ENCODE results near the gene YPEL2. TPM values are rescaled to one million over a fixed set of nuclear protein-coding genes. Genes with fewer than 3 reads are reported as not detected.

YPEL2 gene
- total and polyA plus RNA-seq, 2 donors (not counting 3 experiments of a cell fraction or from before 2014, with no cell fraction given): 36.5 to 66.8 TPM

GRCh38 chr17:59388069-59388556 is 56.7 kb downstream of the YPEL2 start:
- peaks cover 15 to 26% of the 10 kb centered on the region in 2 experiments for H3K36me3 ChIP-seq (ENCODE audit: control insufficient read depth in 2 of 2, extremely low read depth in 1 of 2, insufficient read depth in 2 of 2, low read length in 2 of 2)
- H3K27me3 ChIP-seq (ENCODE audit: control insufficient read depth in 2 of 2, insufficient read depth in 2 of 2, low read length in 2 of 2): no peaks in the 10 kb centered on the region
- no peaks in the 10 kb centered on the region for H3K4me1 ChIP-seq (ENCODE audit: control insufficient read depth, extremely low read depth, insufficient read depth, low read length)
- H2AFZ ChIP-seq (ENCODE audit: low read depth, low read length): no peak overlapping the region
- intact Hi-C loops (cut with micrococcal nuclease): no loop called here
- BruUV-seq (replicated peaks): no TSS peak
- CTCF ChIA-PET: interaction anchor here (0.6 to 1.4 kb wide), 3 partner anchors 52 to 110 kb away, joined by 3 read pairs; no protein-coding TSS in a partner anchor
- no peak for TF ChIP-seq EZH2 (IDR thresholded peaks at IDR 0.05; ENCODE audit: borderline replicate concordance, low read depth, low read length, severe bottlenecking)
- no peak overlapping the region for H3K4me2 ChIP-seq (ENCODE audit: insufficient read depth, low read length)
- DNase-seq (ENCODE audit: low read depth, low spot score): no peak
- no peaks in the 10 kb centered on the region for H3K79me2 ChIP-seq (ENCODE audit: control insufficient read depth, insufficient read depth, low read length)
- H3K9ac ChIP-seq (replicated peaks; ENCODE audit: extremely low read depth, insufficient read depth, low read length): no peak overlapping the region
- H3K9me3 ChIP-seq (replicated peaks; ENCODE audit: control insufficient read depth, insufficient read depth, low read length): no peaks in the 10 kb centered on the region
- POLR2A ChIA-PET: no interaction called here
- dilution Hi-C loops (cut with MboI; ENCODE audit: extremely low pct_ligation_motif_present, low sequenced_read_pairs): no loop called here
- no peaks in the 10 kb centered on the region for H4K20me1 ChIP-seq (replicated peaks; ENCODE audit: control insufficient read depth, extremely low read depth, insufficient read depth, low read length)
- H3K27ac ChIP-seq (ENCODE audit: insufficient read depth, low read depth, low read length): no peak overlapping the region
- FAIRE-seq: no peak
- H3K4me3 ChIP-seq (replicated peaks in 1 of 3; ENCODE audit: insufficient read depth in 1 of 3, low read depth in 1 of 3, low read length in 3 of 3): no peak overlapping the region
- H3K9me1 ChIP-seq (replicated peaks; ENCODE audit: control insufficient read depth, extremely low read depth, insufficient read depth, low read length): no peaks in the 10 kb centered on the region

GRCh38 chr17:59389066-59389465 is 57.6 kb downstream of the YPEL2 start:
- Histone ChIP-seq H3K4me1 (ENCODE audit: control insufficient read depth, extremely low read depth, insufficient read depth, low read length) (no peaks in the 10 kb centered on the region), H3K4me2 (ENCODE audit: insufficient read depth, low read length) (no peak overlapping the region), H3K27me3 (ENCODE audit: control insufficient read depth in 2 of 2, insufficient read depth in 2 of 2, low read length in 2 of 2) (no peaks in the 10 kb centered on the region), H2AFZ (ENCODE audit: low read depth, low read length) (no peak overlapping the region), H4K20me1 (replicated peaks; ENCODE audit: control insufficient read depth, extremely low read depth, insufficient read depth, low read length) (no peaks in the 10 kb centered on the region), H3K79me2 (ENCODE audit: control insufficient read depth, insufficient read depth, low read length) (no peaks in the 10 kb centered on the region), H3K27ac (ENCODE audit: insufficient read depth, low read depth, low read length) (no peak overlapping the region), H3K4me3 (replicated peaks in 1 of 3; ENCODE audit: insufficient read depth in 1 of 3, low read depth in 1 of 3, low read length in 3 of 3) (no peak overlapping the region), H3K9me1 (replicated peaks; ENCODE audit: control insufficient read depth, extremely low read depth, insufficient read depth, low read length) (no peaks in the 10 kb centered on the region), H3K36me3 (ENCODE audit: control insufficient read depth in 2 of 2, extremely low read depth in 1 of 2, insufficient read depth in 2 of 2, low read length in 2 of 2) (peaks cover 15 to 26% of the 10 kb centered on the region in 2 experiments), H3K9ac (replicated peaks; ENCODE audit: extremely low read depth, insufficient read depth, low read length) (no peak overlapping the region), H3K9me3 (replicated peaks; ENCODE audit: control insufficient read depth, insufficient read depth, low read length) (no peaks in the 10 kb centered on the region)
- DNase-seq (ENCODE audit: low read depth, low spot score) (no peak), FAIRE-seq (no peak)
- dilution Hi-C loops (cut with MboI; ENCODE audit: extremely low pct_ligation_motif_present, low sequenced_read_pairs) (no loop called here), intact Hi-C loops (cut with micrococcal nuclease) (no loop called here)
- BruUV-seq (replicated peaks): no TSS peak
- no peak for TF ChIP-seq GATA2 (IDR thresholded peaks at IDR 0.05; ENCODE audit: insufficient read depth, insufficient read length, low read depth, low read length)
- TF ChIP-seq MAX (IDR thresholded peaks at IDR 0.05; ENCODE audit: insufficient read depth, insufficient read length): no peak
- no peak for TF ChIP-seq CTCF (IDR thresholded peaks at IDR 0.05; ENCODE audit: extremely low read depth in 1 of 2, insufficient read depth in 1 of 2, low read depth in 1 of 2, low read length in 2 of 2)
- TF ChIP-seq EZH2 (IDR thresholded peaks at IDR 0.05; ENCODE audit: borderline replicate concordance, low read depth, low read length, severe bottlenecking): no peak
- no peak for TF ChIP-seq POLR2AphosphoS5 (IDR thresholded peaks at IDR 0.05; ENCODE audit: insufficient read depth, low read depth, low read length)
- TF ChIP-seq FOS (IDR thresholded peaks at IDR 0.05; ENCODE audit: borderline replicate concordance, insufficient read depth, low read length): no peak
- TF ChIP-seq POLR2A (IDR thresholded peaks at IDR 0.05; ENCODE audit: low read depth, low read length): no peak
- TF ChIP-seq MYC (IDR thresholded peaks at IDR 0.05; ENCODE audit: low read depth, low read length): no peak
- no peak for TF ChIP-seq JUN (IDR thresholded peaks at IDR 0.05; ENCODE audit: borderline replicate concordance, insufficient read depth, insufficient read length, low read depth)
- POLR2A ChIA-PET: no interaction called here
- CTCF ChIA-PET: interaction anchor here (1.4 kb wide), 1 partner anchor 59 kb away, joined by 3 read pairs; no protein-coding TSS in a partner anchor
